Stimulated activated CD8-positive, alpha-beta memory T cell treated with anti-CD3 and anti-CD28 coated beads, Interleukin-15, amount 100 ng/mL, for 24 hours (primary cell): ENCODE measurements around the gene NCOR2.

ENCODE experiments used
- DNase-seq: peaks from one replicate; pipeline ENCODE4 v3.0.0-alpha.2; 2020; ENCODE audit warnings: low read depth

NCOR2 gene

GRCh38 chr12:124559182-124560017 is 8.0 kb downstream of the NCOR2 start:
- DNase-seq = no peak

GRCh38 chr12:124558313-124558712 is 9.1 kb downstream of the NCOR2 start:
- DNase-seq = no peak

GRCh38 chr12:124557518-124558223 is 9.7 kb downstream of the NCOR2 start:
- DNase-seq = no peak

GRCh38 chr12:124556896-124557501 is 10.4 kb downstream of the NCOR2 start:
- no peak for DNase-seq

GRCh38 chr12:124556074-124556466 is 11.3 kb downstream of the NCOR2 start:
- no peak for DNase-seq

- DNase-seq = no peak
Measured at GRCh38 chr12:124555168-124556073, 12.0 kb downstream of the NCOR2 start.

GRCh38 chr12:124554429-124555029 is 12.9 kb downstream of the NCOR2 start:
- DNase-seq = no peak

- DNase-seq = no peak
Measured at GRCh38 chr12:124553862-124554428, 13.5 kb downstream of the NCOR2 start.

GRCh38 chr12:124551268-124552144 is 15.9 kb downstream of the NCOR2 start:
- no peak for DNase-seq

GRCh38 chr12:124550123-124551089 is 17.0 kb downstream of the NCOR2 start:
- no peak for DNase-seq

GRCh38 chr12:124549629-124550028 is 17.8 kb downstream of the NCOR2 start:
- DNase-seq = no peak

GRCh38 chr12:124548854-124549378 is 18.5 kb downstream of the NCOR2 start:
- DNase-seq = no peak

GRCh38 chr12:124547626-124548025 is 19.8 kb downstream of the NCOR2 start:
- DNase-seq = no peak

- peak; percentile 14 for DNase-seq
Measured at GRCh38 chr12:124545508-124546418, 21.6 kb downstream of the NCOR2 start.

GRCh38 chr12:124544983-124545382 is 22.4 kb downstream of the NCOR2 start:
- no peak for DNase-seq

GRCh38 chr12:124544311-124544970 is 23.0 kb downstream of the NCOR2 start:
- DNase-seq = no peak
